ENCODE data around the gene NR2F6. TPM values are rescaled to one million over a fixed set of nuclear protein-coding genes. Genes with fewer than 3 reads are reported as not detected.

NR2F6 gene
- total RNA-seq, 1 experiment from 2014 or later: 134 TPM

DNA sequence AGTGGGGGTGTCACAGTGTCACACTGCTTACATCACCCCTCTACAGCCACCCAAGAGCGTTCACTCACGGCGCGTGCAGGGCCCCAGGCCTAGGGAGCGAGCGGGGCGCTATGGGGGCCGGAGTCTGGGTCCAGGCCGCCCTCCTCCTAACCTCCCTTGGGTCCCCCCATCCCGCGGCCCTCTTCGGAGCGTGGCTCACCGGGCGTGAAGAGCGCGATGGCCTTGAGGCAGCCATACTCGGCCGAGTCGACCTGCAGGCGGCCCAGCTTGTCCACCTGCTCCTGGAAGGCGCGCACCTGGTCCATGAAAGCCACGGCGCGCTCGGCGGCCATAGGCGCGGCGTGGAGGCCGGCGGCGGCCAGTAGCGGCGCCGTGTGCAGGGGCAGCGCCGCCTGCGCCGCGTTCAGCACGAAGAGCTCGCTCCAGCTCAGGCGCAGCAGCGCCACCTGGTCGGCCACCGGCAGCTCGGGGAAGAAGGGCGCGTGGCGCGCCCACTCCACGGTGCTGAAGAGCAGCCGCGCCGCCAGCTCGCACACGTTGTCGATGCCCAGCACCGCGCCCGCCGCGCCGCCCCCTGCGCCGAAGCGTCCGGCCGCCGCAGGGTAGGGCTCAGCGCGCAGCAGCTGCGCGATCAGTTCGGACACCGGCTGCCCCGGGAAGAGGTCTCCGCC lies 10.3 kb downstream of the NR2F6 start:
- Histone ChIP-seq H4K8ac (replicated peaks; ENCODE audit: insufficient read length, low read depth, low read length) (no peak overlapping the region), H2BK120ac (ENCODE audit: low read depth, low read length, poor library complexity, severe bottlenecking) (no peak overlapping the region), H2BK5ac (ENCODE audit: insufficient read length, low read length) (no peak overlapping the region), H2AK5ac (ENCODE audit: insufficient read length, low read length) (no peak overlapping the region), H2AFZ (ENCODE audit: low read length) (no peak overlapping the region), H3K14ac (ENCODE audit: insufficient read depth, low read length) (peak overlapping the region; percentile 18), H3K27ac (ENCODE audit: insufficient read length, low read depth, low read length) (no peak overlapping the region), H3K4me2 (ENCODE audit: insufficient read depth, insufficient read length, low read length) (peak overlapping the region; percentile 69), H3K23ac (ENCODE audit: insufficient read length, low read depth, low read length) (no peak overlapping the region), H3K9me3 (ENCODE audit: control insufficient read depth, low read depth, low read length) (no peaks in the 10 kb centered on the region), H2BK12ac (ENCODE audit: insufficient read length, low read depth, low read length) (no peak overlapping the region), H3K18ac (ENCODE audit: insufficient read length, low read depth, low read length) (no peak overlapping the region), H3K23me2 (ENCODE audit: insufficient read length, low read depth, low read length, poor library complexity, severe bottlenecking) (peaks cover 6% of the 10 kb centered on the region), H3K56ac (ENCODE audit: insufficient read length, low read depth, low read length) (no peak overlapping the region), H4K91ac (ENCODE audit: insufficient read length, low read depth, low read length) (no peak overlapping the region), H3T11ph (ENCODE audit: low read length) (no peak overlapping the region), H4K20me1 (ENCODE audit: control insufficient read depth, insufficient read depth, insufficient read length) (no peaks in the 10 kb centered on the region), H3K9ac (ENCODE audit: extremely low read depth, insufficient read length, low read length) (peak overlapping the region; percentile 27), H3K79me2 (ENCODE audit: insufficient read depth, low read length) (peaks cover 7% of the 10 kb centered on the region), H2BK15ac (ENCODE audit: low read depth, low read length) (no peak overlapping the region), H3K4ac (ENCODE audit: low read depth, low read length) (no peak overlapping the region), H4K5ac (ENCODE audit: insufficient read length, low read depth, low read length) (no peak overlapping the region), H3K27me3 (ENCODE audit: insufficient read depth, low read length) (no peaks in the 10 kb centered on the region), H3K4me1 (ENCODE audit: insufficient read depth, low read length) (no peaks in the 10 kb centered on the region), H2BK20ac (ENCODE audit: low read depth, low read length, poor library complexity, severe bottlenecking) (no peak overlapping the region), H3K79me1 (ENCODE audit: insufficient read depth, low read depth, low read length, poor library complexity, severe bottlenecking) (peaks cover 3% of the 10 kb centered on the region)
- no peaks in the 10 kb centered on the region for H3K9me3 Mint-ChIP-seq
- H3K4me3 Mint-ChIP-seq: peak overlapping the region; percentile 81 to 87
- WGBS (ENCODE audit: extremely low coverage, insufficient read length, low lambda C conversion rate): no CpG with 5 or more reads among the region's 80 CpGs
- TF ChIP-seq CTCF (conservative IDR thresholded peaks at IDR 0.05): peak; percentile 47; the same call in 2 of the 3 replicates
- peak overlapping the region in 2 of 3 experiments; percentile 55 to 85; a peak in 3 of 7 replicates for H3K27ac Mint-ChIP-seq
- peak; percentile 41 for DNase-seq
- peaks cover 16 to 20% of the 10 kb centered on the region in 2 experiments for H3K4me1 Mint-ChIP-seq
- H3K27me3 Mint-ChIP-seq (ENCODE audit: low read depth): no peaks in the 10 kb centered on the region
- peaks cover 22 to 66% (median 50%) of the 10 kb centered on the region in 3 experiments; a peak in 6 of 7 replicates for H3K36me3 Mint-ChIP-seq (ENCODE audit: insufficient read depth in 1 of 3, low read depth in 3 of 3)

Measured in H9 (cell line).